DOHH2 (cell line): ENCODE results near the gene FAM234B.

Experiments
- H3F3A ChIP-seq: fragments of 200-600 bp; sonication (generic), shearing (Covaris generic); 2 replicates; pipeline ENCODE4 v1.6.0; 2016; ENCODE audit warnings: antibody characterized with exemption, mild to moderate bottlenecking; ENCODE audit not compliant: control insufficient read depth, insufficient read depth
- H3K27ac ChIP-seq: fragments of 200-600 bp; sonication (generic); 2 replicates; pipeline ENCODE4 v1.5.1; 2014; ENCODE audit warnings: low read depth, mild to moderate bottlenecking, low read length, moderate library complexity
- H3K27me3 ChIP-seq: fragments of 200-600 bp; sonication (generic); 2 replicates; pipeline ENCODE4 v1.6.1; 2014; ENCODE audit warnings: mild to moderate bottlenecking, low read length, mixed read lengths; ENCODE audit not compliant: control insufficient read depth
- H3K36me3 ChIP-seq: fragments of 200-600 bp; sonication (generic); 2 replicates; pipeline ENCODE4 v1.6.1; 2014; ENCODE audit warnings: mild to moderate bottlenecking, low read length, moderate library complexity, mixed read lengths; ENCODE audit not compliant: control insufficient read depth
- H3K4me1 ChIP-seq: fragments of 200-600 bp; sonication (generic); 2 replicates; pipeline ENCODE4 v1.6.1; 2014; ENCODE audit warnings: mild to moderate bottlenecking, low read length, mixed read lengths; ENCODE audit not compliant: control insufficient read depth
- H3K4me2 ChIP-seq: fragments of 200-600 bp; sonication (generic); 2 replicates; pipeline ENCODE4 v1.6.0; 2014; ENCODE audit warnings: mild to moderate bottlenecking, low read length, moderate library complexity
- H3K4me3 ChIP-seq: fragments of 200-600 bp; sonication (generic); 2 replicates; pipeline ENCODE4 v1.5.1; 2014; ENCODE audit warnings: mild to moderate bottlenecking, low read length, mixed read lengths
- H3K79me2 ChIP-seq: fragments of 200-600 bp; sonication (generic); 2 replicates; pipeline ENCODE4 v1.6.1; 2014; ENCODE audit warnings: mild to moderate bottlenecking, low read length, mixed read lengths; ENCODE audit not compliant: control insufficient read depth
- H3K9me2 ChIP-seq: fragments of 200-600 bp; sonication (generic); replicated peaks from 2 replicates; pipeline ENCODE4 v1.6.1; 2014; ENCODE audit warnings: mild to moderate bottlenecking, low read length, mixed read lengths; ENCODE audit not compliant: control insufficient read depth
- H3K9me3 ChIP-seq: fragments of 200-600 bp; sonication (generic); 2 replicates; pipeline ENCODE4 v1.6.1; 2014; ENCODE audit warnings: antibody characterized with exemption, low read length, mixed read lengths; ENCODE audit not compliant: control insufficient read depth, insufficient read depth
- H4K20me1 ChIP-seq: fragments of 200-600 bp; sonication (generic); 2 replicates; pipeline ENCODE4 v1.6.0; 2014; ENCODE audit warnings: low read depth, mild to moderate bottlenecking, antibody characterized with exemption, low read length, moderate library complexity; ENCODE audit not compliant: control insufficient read depth, insufficient read depth
- EZH2phosphoT487 ChIP-seq: fragments of 200-600 bp; sonication (generic); IDR thresholded peaks from 2 replicates; pipeline ENCODE4 v1.6.1; 2017; ENCODE audit warnings: borderline replicate concordance, mild to moderate bottlenecking, antibody characterized with exemption, low read length, moderate library complexity, mixed read lengths
- TF ChIP-seq, protein P1 (sequence below): fragments of 200-600 bp; sonication (generic); IDR thresholded peaks from one replicate; pipeline ENCODE4 v1.5.1; 2014; ENCODE audit warnings: antibody characterized with exemption, mild to moderate bottlenecking, low read depth, low read length; ENCODE audit not compliant: poor library complexity, severe bottlenecking

Gene FAM234B

DNA sequence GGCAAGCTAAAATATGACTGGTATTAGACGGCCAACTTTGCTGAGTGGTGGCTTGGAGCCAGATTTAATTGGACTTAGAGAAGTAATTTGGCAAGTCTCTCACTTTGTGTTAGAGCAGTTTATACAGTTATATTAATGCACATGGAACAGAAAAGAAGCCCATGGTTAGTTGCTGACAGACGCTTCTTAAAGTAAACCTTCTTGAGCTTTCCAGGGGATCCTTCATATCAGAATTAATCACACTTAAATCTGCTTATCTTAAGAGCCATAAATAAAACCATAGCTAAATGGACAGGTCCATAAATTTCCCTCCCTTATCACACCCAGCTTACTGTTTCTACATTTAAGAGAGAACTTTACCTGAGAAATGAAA lies 49.7 kb downstream of the FAM234B start:
- Histone ChIP-seq H3F3A (peaks cover 5% of the 10 kb centered on the region; the same call in 1 of the 2 replicates), H3K9me3 (no peaks in the 10 kb centered on the region), H3K4me1 (peaks cover 25% of the 10 kb centered on the region), H3K27me3 (no peaks in the 10 kb centered on the region), H3K9me2 (no peaks in the 10 kb centered on the region), H4K20me1 (no peaks in the 10 kb centered on the region), H3K27ac (no peak overlapping the region), H3K36me3 (no peaks in the 10 kb centered on the region), H3K79me2 (no peaks in the 10 kb centered on the region), H3K4me2 (no peak overlapping the region), H3K4me3 (no peak overlapping the region)
- TF ChIP-seq EZH2phosphoT487, result no peak

DNA sequence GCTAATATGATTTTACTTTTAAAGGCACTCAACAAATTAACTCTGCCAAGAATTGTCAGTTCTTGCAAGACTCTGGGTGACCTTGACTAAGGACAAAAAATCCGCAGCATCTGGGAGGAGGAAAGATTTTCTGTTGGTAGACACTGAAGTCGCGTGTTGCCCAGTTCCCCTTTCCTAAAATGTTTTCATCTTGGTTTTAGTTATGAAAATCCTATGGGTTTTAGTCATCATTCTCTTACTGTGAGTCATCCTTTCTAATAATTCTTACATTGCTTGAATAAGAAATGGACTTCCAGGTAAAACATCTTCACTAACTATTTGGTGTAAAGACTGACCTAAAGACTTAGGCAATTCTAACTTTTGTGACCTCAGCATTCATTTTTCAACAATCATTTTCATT lies 50.2 kb downstream of the FAM234B start:
- no peaks in the 10 kb centered on the region for H3K9me2 ChIP-seq
- no peak overlapping the region for H3K4me3 ChIP-seq
- no peak for TF ChIP-seq EZH2phosphoT487
- TF ChIP-seq, protein P1, sequence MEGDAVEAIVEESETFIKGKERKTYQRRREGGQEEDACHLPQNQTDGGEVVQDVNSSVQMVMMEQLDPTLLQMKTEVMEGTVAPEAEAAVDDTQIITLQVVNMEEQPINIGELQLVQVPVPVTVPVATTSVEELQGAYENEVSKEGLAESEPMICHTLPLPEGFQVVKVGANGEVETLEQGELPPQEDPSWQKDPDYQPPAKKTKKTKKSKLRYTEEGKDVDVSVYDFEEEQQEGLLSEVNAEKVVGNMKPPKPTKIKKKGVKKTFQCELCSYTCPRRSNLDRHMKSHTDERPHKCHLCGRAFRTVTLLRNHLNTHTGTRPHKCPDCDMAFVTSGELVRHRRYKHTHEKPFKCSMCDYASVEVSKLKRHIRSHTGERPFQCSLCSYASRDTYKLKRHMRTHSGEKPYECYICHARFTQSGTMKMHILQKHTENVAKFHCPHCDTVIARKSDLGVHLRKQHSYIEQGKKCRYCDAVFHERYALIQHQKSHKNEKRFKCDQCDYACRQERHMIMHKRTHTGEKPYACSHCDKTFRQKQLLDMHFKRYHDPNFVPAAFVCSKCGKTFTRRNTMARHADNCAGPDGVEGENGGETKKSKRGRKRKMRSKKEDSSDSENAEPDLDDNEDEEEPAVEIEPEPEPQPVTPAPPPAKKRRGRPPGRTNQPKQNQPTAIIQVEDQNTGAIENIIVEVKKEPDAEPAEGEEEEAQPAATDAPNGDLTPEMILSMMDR, result no peak
- peaks cover 30% of the 10 kb centered on the region for H3K4me1 ChIP-seq
- H3K27ac ChIP-seq, result no peak overlapping the region
- H3K79me2 ChIP-seq, result no peaks in the 10 kb centered on the region
- no peaks in the 10 kb centered on the region for H3K36me3 ChIP-seq
- H4K20me1 ChIP-seq, result no peaks in the 10 kb centered on the region
- H3K4me2 ChIP-seq, result no peak overlapping the region
- no peaks in the 10 kb centered on the region for H3K9me3 ChIP-seq
- H3K27me3 ChIP-seq, result no peaks in the 10 kb centered on the region
- H3F3A ChIP-seq, result peaks cover 11% of the 10 kb centered on the region; the same call in 1 of the 2 replicates

DNA sequence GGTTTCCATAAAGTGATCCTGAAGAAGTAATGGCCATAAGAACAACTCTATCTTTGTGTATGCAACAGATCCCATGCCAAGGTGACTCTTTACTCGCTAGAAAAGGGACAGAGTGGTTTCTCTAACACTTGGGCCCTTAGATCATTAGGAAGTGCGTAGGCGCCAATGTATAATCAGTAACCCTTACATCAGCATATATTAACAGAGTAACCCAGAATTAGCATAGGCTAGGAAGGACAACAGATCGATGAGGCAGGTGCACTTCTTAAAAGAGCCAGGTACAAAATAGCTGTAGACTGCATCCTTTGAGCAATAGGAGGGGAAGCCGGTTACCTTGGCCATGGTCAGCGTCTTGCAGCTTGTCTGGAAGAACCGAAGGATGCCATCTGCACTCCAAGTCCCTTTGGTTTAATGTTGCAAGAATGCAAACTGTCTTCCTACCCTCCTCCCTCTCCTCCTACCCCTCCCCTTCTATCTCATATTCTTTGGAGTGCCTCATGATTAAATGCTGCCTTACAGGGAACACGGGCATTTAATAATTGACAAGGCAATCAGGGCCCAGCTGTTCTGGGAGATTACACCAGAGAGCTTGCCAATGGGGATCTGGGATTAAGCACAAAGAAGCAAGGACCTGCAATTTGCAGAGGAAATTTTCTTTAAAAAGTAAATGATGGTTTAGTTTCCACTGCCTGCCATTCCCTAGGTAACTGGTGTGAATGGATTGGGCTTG lies 51.2 kb downstream of the FAM234B start:
- no peaks in the 10 kb centered on the region for H3K9me3 ChIP-seq
- H3F3A ChIP-seq, result peaks cover 20% of the 10 kb centered on the region
- TF ChIP-seq EZH2phosphoT487, result no peak
- TF ChIP-seq, protein P1, result no peak
- H3K4me1 ChIP-seq, result peaks cover 35% of the 10 kb centered on the region
- H3K4me2 ChIP-seq, result no peak overlapping the region
- no peaks in the 10 kb centered on the region for H3K9me2 ChIP-seq
- H3K27me3 ChIP-seq, result no peaks in the 10 kb centered on the region
- H3K27ac ChIP-seq, result no peak overlapping the region
- H3K4me3 ChIP-seq, result no peak overlapping the region
- no peaks in the 10 kb centered on the region for H4K20me1 ChIP-seq
- no peaks in the 10 kb centered on the region for H3K36me3 ChIP-seq
- no peaks in the 10 kb centered on the region for H3K79me2 ChIP-seq

DNA sequence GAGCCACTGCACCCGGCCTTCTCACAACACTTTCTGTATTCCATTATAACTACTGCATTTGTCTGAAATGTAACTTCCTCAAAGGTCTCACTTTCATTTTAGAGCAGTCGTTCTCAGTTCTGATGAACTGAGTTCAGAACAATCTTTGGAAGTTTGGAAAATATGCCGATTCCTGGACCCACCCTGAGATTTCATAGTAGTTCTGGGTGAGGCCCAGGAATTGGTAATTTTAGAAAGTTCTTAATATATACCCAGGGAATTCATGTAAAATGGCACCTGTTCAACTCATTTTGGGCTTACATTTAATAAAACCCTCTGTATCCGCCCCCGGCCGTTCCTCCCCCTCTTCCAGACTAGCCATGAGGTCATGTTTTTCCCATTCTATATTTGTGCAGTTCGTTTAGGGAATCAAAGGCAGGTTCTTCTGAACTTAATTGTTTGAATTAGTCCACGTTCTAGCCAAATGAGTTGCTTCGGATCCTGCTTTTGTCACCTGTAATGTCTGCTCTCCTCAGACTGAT lies 53.4 kb downstream of the FAM234B start:
- no peaks in the 10 kb centered on the region for H3K9me2 ChIP-seq
- H3K4me3 ChIP-seq, result peak overlapping the region; percentile 53
- peak overlapping the region; percentile 82 for H3K4me2 ChIP-seq
- H3K27me3 ChIP-seq, result no peaks in the 10 kb centered on the region
- H3K27ac ChIP-seq, result no peak overlapping the region
- no peaks in the 10 kb centered on the region for H4K20me1 ChIP-seq
- no peaks in the 10 kb centered on the region for H3K79me2 ChIP-seq
- TF ChIP-seq, protein P1, result no peak
- no peak for TF ChIP-seq EZH2phosphoT487
- H3K36me3 ChIP-seq, result no peaks in the 10 kb centered on the region
- no peaks in the 10 kb centered on the region for H3K9me3 ChIP-seq
- H3F3A ChIP-seq, result peaks cover 32% of the 10 kb centered on the region
- H3K4me1 ChIP-seq, result peaks cover 52% of the 10 kb centered on the region
